Measurements from ENCODE around the gene CALML5.

GRCh38 chr10:5497289-5497688 is 2.1 kb downstream of the CALML5 start:
- TF ChIP-seq CTCF (IDR thresholded peaks at IDR 0.05) (no peak), ZBTB21 (CRISPR knock-in tag; IDR thresholded peaks at IDR 0.05; ENCODE audit: borderline replicate concordance) (no peak), MLX (CRISPR knock-in tag; IDR thresholded peaks at IDR 0.05) (no peak)

Measured in WTC11 (cell line).